ELR (cell line): ENCODE data around the gene ARAP3.
"Not testable (repeated sequence)": the region's sequence is repeated elsewhere in the genome, so short reads cannot be mapped to it uniquely, and the experiment has no call there.

ENCODE experiments used
- DNase-seq: peaks from one replicate; pipeline ENCODE4 v3.0.0-alpha.2; 2015; ENCODE audit warnings: low read depth

The ARAP3 gene

GRCh38 chr5:141613344-141613743 is 68.7 kb downstream of the ARAP3 start:
- DNase-seq = no peak

DNA sequence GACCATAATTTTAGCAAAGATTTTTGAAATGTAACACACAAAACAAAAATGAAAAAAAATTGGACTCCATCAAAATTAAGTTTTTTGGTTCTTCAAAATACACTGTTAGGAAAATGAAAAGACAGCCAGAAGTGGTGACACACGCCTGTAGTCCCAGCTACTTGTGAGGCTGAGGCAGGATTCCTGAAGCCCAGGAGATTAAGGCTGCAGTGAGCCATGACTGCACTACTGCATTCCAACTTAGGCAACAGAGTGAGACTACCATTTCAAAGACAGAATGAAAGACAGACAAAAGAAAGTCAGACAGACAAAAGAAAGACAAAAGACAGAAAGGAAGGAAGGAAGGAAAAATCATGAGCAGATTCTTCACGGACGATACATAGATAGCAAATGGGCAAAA is 70.7 kb downstream of the ARAP3 start:
- DNase-seq = no peak

GRCh38 chr5:141609921-141610320 is 72.1 kb downstream of the ARAP3 start:
- not testable (repeated sequence) for DNase-seq

GRCh38 chr5:141609044-141609443 is 73.0 kb downstream of the ARAP3 start:
- no peak for DNase-seq

- no peak for DNase-seq
Observed at GRCh38 chr5:141608557-141608956, 73.5 kb downstream of the ARAP3 start.

DNA sequence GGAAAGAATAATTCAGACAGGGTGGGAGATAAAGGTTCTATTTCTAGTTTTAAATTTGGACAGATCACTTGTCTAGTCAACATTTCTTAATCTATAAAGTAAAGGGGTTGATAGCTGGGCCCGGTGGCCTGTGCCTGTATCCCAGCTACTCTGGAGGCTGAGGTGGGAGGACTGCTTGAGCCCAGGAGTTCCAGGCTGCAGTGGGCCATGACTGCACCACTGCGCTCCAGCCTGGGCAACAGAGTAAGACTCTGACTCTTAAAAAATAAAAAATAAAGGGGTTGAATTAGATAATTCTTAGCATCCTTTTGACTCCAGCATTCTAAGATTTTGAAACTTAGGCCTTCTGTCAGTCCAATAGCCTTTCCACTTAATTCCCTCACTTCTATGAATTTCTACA is 74.0 kb downstream of the ARAP3 start:
- DNase-seq = no peak

GRCh38 chr5:141605523-141606277 is 76.3 kb downstream of the ARAP3 start:
- DNase-seq = no peak

GRCh38 chr5:141603923-141604717 is 77.9 kb downstream of the ARAP3 start:
- DNase-seq = peak; percentile 97
